Central memory CD4-positive, alpha-beta T cell (primary cell): ENCODE data around the gene KRTAP19-5.
"Not testable (repeated sequence)": the region's sequence is repeated elsewhere in the genome, so short reads cannot be mapped to it uniquely, and the experiment has no call there.

ENCODE experiments used
- DNase-seq: peaks from one replicate; pipeline ENCODE4 v3.0.0; 2022
- total RNA-seq, 3 experiments: gene quantifications; one replicate each; lab custom pipeline; 2026; lab: John Stamatoyannopoulos, UW

Gene KRTAP19-5
- 0 reads per million in 3 experiments for total RNA-seq

DNA sequence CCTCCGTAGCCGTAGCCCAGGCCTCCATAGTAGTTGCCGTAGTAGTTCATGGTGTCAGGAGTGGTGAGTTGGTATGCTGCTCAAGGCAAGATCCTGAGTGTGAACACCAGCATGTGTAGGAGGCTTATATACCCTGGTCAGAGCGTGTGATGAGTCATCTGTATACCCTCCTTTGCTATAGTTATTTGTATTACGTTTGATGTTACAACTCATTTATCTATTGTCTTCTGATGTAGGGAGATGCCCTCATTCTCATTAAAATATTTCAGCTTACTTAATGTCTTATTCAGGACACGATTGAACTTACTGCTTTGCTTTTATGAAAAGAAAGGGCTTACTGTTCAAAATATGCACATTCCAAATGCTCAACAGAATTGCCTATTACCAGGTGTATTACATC lies at the start of gene KRTAP19-5:
TSS of gene KRTAP19-5 (minus strand) at position 101 of the 400 bp plus-strand sequence. CDS start at position 50, 51 bp downstream.
- DNase-seq, result no peak

GRCh38 chr21:30541764-30542163 lies 39.8 kb upstream of the KRTAP19-5 start, which contains the start of gene KRTAP19-6:
Gene KRTAP19-6 (minus strand): TSS chr21:30541864. CDS start chr21:30541833, 31 bp downstream.
- no peak for DNase-seq

GRCh38 chr21:30518876-30519275 lies 16.9 kb upstream of the KRTAP19-5 start:
- DNase-seq, result no peak

- no peak for DNase-seq
These were observed 13.7 kb upstream of the KRTAP19-5 start for GRCh38 chr21:30515681-30516080.

DNA sequence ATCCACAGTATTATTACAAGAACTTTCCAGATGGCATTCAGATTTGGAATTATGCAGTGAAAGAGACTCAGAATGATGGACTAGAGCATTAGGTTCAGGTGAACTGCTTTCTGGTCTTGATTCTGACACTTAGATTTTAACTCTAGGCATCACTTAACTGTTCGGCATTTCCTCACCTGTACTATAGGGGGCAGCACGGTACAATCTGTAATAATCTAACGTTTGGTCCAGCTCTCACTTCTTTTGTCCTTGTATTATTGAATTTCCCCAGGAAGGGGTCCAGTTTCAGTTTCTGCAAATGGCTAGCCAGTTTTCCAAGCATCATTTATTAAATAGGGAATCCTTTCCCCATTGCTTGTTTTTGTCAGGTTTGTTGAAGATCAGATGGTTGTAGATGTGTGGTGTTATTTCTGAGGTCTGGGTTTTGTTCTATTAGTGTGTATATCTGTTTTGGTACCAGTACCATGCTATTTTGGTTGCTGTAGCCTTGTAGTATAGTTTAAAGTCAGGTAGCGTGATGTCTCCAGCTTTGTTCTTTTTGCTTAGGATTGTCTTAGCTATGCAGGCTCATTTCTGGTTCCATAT lies 3.8 kb upstream of the KRTAP19-5 start:
- not testable (repeated sequence) for DNase-seq

DNA sequence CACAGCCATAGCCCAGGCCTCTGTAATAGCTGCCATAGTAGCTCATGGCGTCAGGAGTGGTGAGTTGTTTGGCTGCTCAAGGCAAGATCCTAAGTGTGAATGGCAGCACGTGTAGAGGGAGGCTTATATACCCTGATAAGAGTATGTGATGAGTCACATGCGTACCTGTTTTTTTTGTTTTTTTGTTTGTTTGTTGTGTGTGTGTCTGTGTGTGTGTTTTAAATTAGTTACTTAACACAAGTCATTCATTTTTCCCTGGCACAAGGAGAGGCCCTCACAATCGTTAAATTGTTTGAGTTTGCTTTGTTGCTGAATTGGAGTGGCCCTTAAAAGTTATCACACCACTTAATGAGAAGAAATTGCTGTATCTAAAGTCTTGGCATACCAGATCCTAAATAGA lies 4.9 kb downstream of the KRTAP19-5 start, which contains the start of gene KRTAP19-4:
TSS of gene KRTAP19-4 (minus strand) at position 101 of the 400 bp plus-strand sequence. CDS start at position 46, 55 bp downstream.
- no peak for DNase-seq

DNA sequence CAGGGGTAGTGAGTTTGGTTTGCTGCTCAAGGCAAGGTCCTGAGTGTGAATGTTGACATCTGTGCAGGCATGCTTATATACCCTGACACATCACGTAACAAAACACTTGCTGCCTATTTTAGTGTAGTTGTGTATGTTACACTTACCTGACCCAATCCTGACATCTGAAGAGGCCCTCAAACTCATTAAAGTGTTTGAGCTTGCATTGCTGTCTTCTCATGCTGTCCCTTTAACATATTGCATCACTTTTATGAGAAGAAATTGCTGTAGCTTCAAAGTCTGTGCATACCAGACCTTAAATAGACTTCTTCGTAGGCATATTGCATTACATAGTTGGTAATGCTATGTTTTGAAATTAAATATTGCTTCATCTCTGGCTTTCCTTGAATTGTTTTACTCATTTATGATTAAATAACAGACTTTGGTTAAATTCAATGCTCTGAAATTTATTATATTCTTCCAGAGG lies 9.9 kb downstream of the KRTAP19-5 start, which contains the start of gene KRTAP19-3:
TSS of gene KRTAP19-3 (minus strand) at position 51 of the 466 bp plus-strand sequence. CDS start 56 bp downstream, outside the sequence.
- DNase-seq, result no peak

DNA sequence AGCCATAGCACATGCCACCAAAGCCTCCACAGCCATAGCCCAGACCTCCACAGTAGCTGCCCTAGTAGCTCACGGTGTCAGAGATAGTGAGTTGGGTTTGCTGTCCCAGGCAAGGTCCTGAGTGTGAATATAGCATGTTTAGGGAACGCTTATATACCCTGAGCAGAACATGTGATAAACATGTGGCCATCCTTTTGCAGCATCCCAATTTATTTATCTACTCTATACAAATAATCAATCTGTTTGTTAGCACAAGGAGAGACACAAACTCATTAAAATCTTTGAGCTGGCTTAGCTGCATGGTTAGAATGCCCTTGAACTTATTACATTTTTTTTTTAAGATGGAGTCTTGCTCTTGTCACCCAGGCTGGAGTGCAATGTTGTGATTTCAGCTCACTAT lies 14.6 kb downstream of the KRTAP19-5 start, which contains the start of gene KRTAP19-2:
TSS of gene KRTAP19-2 (minus strand) at position 101 of the 400 bp plus-strand sequence. CDS start at position 13, 88 bp downstream.
- no peak for DNase-seq

DNA sequence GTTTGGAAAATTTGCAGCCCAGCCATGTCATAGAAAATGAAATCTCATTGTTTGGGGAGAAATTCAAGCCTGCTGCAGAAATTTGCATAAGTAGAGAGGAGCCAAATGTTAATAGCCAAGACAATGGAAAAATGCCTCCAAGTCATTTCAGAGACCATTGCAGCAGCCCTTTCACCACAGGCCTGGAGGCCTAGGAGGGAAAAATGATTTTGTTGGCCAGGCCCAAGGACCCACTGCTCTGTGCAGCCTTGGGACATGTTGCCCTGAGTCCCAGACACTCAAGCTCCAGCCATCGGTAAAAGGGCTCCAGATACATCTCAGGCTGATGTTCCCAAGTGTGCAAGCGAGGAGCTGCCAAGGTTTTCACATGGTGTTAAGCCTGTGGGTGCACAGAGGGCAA lies 15.8 kb downstream of the KRTAP19-5 start:
- DNase-seq, result no peak

DNA sequence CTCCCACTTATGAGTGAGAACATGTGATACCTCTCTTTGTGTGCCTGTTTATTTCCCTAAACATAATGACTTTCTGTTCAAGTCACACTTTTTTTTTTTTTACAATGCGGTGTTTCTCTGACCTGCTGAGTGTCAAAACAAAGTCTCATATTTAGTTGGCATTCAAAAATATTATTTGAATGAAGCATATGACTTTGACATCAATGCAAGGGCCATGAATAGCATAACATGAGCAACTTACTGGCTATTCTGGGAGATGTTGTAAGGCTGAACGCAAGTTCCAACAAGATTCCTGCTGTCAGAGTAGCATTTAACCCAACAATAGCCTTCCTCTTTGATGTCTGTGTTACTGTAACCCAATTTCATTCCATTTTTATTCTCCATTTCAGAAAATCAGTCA lies 19.8 kb downstream of the KRTAP19-5 start:
- no peak for DNase-seq

GRCh38 chr21:30480145-30480544 lies 21.8 kb downstream of the KRTAP19-5 start, which contains the start of gene KRTAP19-1:
Gene KRTAP19-1 (minus strand): TSS chr21:30480367. CDS start chr21:30480317, 50 bp downstream.
- no peak for DNase-seq

DNA sequence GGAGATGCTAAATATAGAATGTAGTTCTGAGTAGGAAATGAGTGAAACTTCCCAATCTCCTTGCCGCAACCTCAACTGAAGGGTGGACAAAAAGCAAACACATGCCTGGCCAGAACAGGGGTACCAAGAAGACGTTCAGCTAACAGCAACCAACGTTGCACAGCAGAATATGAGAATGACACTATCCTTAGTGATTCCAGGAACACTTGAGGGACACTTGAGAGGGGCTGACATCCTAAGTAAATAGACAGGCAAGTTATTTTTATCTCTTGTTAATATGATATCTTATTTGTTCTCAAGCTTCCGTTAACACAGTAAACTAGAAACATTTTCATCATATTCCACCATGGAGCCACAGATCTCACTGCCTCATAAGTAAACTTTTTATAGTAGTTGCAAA lies 22.7 kb downstream of the KRTAP19-5 start:
- DNase-seq, result no peak

DNA sequence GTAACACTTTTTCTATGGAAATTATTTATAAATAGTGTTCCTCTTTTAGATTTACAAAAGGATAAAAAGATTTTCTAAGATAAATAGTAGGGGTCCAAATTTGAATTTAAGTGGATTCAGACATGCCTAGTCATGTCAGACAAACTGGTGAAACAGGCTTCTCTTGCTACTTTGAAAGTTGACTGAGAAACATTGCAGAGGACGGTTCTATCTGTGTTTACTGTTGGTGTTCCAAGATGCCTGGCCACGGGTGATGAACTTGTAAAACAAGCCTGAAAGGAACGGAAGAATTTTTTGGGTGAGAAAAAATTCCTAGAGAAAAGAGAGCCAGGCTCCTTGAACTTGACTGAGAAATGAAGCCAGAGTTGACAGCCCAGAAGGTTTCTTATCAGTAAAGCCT lies 23.9 kb downstream of the KRTAP19-5 start:
- no peak for DNase-seq

GRCh38 chr21:30468900-30469714 lies 32.8 kb downstream of the KRTAP19-5 start:
- no peak for DNase-seq

DNA sequence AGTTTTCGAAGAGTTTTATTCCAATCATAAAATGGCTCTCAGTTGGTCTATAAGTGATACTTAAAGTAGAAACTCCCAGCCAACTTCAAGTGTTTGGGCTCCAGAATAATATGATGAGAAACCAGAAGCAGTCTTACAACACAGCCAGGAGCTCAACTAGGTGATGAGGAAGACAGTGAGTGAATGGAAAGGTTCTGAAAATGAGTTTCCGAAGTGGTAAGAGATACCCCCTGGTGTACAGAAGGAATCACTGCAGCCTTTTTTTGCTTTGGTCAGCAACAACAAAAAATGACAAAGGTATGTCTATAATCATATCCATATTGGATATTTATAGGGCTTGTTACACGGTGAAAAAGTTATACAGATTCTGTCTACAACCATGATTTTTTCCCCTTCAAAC lies 38.2 kb downstream of the KRTAP19-5 start:
- DNase-seq, result no peak
